ENCODE measurements around the gene SMYD4. TPM values are rescaled to one million over a fixed set of nuclear protein-coding genes. Genes with fewer than 3 reads are reported as not detected.

SMYD4 gene
- total and polyA plus RNA-seq, 2 donors (not counting 1 experiment from before 2014, with no cell fraction given), result 11.9 to 37.5 TPM

DNA sequence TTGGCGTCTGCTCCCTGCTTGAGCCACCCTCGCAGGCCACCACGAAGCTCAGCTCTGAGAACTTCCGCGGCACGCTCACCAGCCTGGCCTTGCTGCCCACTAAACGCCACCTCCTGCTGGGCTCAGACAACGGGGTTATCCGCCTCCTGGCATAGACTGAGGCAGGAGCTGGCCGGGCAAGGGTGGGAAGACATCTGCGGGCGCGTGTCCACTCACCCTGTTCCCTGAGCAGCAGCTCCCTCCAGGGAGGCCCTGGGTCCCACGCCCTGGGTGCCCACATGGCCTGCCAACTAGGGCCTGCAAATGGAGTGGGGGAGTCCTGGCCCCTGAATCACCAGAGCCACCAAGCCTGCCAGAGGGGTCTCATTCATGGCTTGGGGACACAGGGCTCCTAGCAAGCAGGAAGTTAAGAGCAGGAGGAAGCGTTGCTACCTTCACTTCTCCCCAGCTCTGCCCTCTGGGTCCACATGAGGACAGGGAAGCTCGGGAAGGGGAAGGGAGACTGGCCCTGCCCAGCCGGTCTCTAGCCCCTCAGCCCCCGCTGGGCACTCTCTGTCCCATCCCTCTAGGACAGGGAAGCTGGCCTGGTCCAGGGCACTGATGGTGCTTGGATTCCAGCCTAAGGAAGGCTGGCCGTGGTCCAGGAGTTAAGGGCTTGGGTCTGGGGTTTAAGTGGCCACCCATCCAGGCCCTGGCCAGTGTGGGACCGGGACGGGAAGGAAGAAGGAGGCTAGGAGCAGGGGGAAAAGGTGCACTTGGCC, 92.0 kb downstream of the SMYD4 start:
- H3K27me3 ChIP-seq (replicated peaks in 1 of 4; ENCODE audit: control extremely low read depth in 1 of 4, control insufficient read depth in 3 of 4, insufficient read depth in 4 of 4, low read length in 3 of 4), result no peaks in the 10 kb centered on the region
- H3K27me3 Mint-ChIP-seq, result no peaks in the 10 kb centered on the region
- H3K9ac ChIP-seq (ENCODE audit: low read length), result no peak overlapping the region
- ATAC-seq (ENCODE audit: low read depth) (no peak), DNase-seq (no peak)
- no peak overlapping the region for H3K27ac ChIP-seq (ENCODE audit: low read length in 2 of 2)
- intact Hi-C loops (cut with micrococcal nuclease), result no loop called here
- H3K9me3 Mint-ChIP-seq (ENCODE audit: insufficient read depth), result no peaks in the 10 kb centered on the region
- TF ChIP-seq CTCF (IDR thresholded peaks at IDR 0.05), result no peak
- TF ChIP-seq EZH2 (IDR thresholded peaks at IDR 0.05; ENCODE audit: borderline replicate concordance, insufficient read depth, low read depth, low read length, poor library complexity, severe bottlenecking), result no peak
- H2AFZ ChIP-seq (ENCODE audit: insufficient read depth, low read depth, low read length, poor library complexity, severe bottlenecking), result no peak overlapping the region
- H3K4me3 Mint-ChIP-seq, result no peak overlapping the region
- H3K27ac Mint-ChIP-seq, result no peak overlapping the region
- H4K20me1 ChIP-seq (ENCODE audit: control insufficient read depth, insufficient read depth, low read length, poor library complexity, severe bottlenecking), result peaks cover 25% of the 10 kb centered on the region
- peaks cover 0 to 38% of the 10 kb centered on the region in 2 experiments for H3K36me3 ChIP-seq (replicated peaks in 1 of 2; ENCODE audit: control extremely low read depth in 1 of 2, control insufficient read depth in 1 of 2, extremely low read depth in 1 of 2, insufficient read depth in 2 of 2, low read length in 1 of 2)
- CTCF ChIA-PET, result interaction anchor here (1.3 to 1.5 kb wide), 2 partner anchors 17 to 46 kb away, joined by 3 to 5 read pairs; no protein-coding TSS in a partner anchor
- POLR2A ChIA-PET, result interaction anchor here (0.6 to 1.6 kb wide), 2 partner anchors 8 to 94 kb away, joined by 3 to 5 read pairs; no protein-coding TSS in a partner anchor
- no peak overlapping the region for H3K4me3 ChIP-seq (ENCODE audit: control extremely low read depth in 1 of 5, extremely low read depth in 1 of 5, insufficient read depth in 1 of 5, low read depth in 2 of 5, low read length in 4 of 5)
- H3K79me2 ChIP-seq (ENCODE audit: control insufficient read depth, insufficient read depth, low read length), result no peaks in the 10 kb centered on the region
- WGBS (ENCODE audit: insufficient coverage), result 96% methylated on average over 20 of the region's 21 CpGs
- H3K4me2 ChIP-seq (replicated peaks; ENCODE audit: low read depth, low read length, poor library complexity, severe bottlenecking), result no peak overlapping the region
- H3K4me1 Mint-ChIP-seq, result peaks cover 23% of the 10 kb centered on the region
- peaks cover 0 to 2% (median 0%) of the 10 kb centered on the region in 3 donors for H3K9me3 ChIP-seq (ENCODE audit: control extremely low read depth in 1 of 3, control insufficient read depth in 2 of 3, insufficient read depth in 1 of 3, low read length in 2 of 3)
- peaks cover 10 to 22% of the 10 kb centered on the region in 2 donors for H3K4me1 ChIP-seq (ENCODE audit: control insufficient read depth in 2 of 2, insufficient read depth in 2 of 2, low read length in 2 of 2)

Data from B cell (primary cell).